Measurements from ENCODE around the gene PARN.

DNA sequence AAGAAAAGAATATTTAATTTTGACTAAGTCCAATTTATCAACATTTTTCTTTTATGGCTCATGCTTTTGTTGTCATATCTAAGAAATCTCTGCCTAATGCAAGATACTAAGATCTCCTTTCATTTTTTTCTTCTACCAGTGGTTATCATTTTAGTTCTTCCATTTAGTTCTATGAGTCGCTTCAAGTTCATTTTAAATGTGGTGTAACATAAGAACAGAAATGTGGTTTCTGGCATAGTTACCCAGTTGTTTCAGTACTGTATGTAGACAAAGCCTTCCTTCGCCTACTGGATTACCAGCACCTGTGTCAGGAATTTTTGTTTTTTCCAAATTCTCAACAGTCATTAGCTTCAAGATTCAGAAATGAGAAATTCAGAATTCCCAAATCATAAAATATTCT lies 175.7 kb downstream of the PARN start:
- TF ChIP-seq EZH2 (IDR thresholded peaks at IDR 0.05) (no peak), SIN3A (IDR thresholded peaks at IDR 0.05; ENCODE audit: low read depth) (no peak), CTCF (IDR thresholded peaks at IDR 0.05 in 2 of 3, conservative IDR thresholded peaks at IDR 0.05 in 1 of 3; ENCODE audit: borderline replicate concordance in 1 of 3, insufficient read depth in 1 of 3, low read depth in 2 of 3, low read length in 2 of 3) (no peak), TCF7L2 (IDR thresholded peaks at IDR 0.05; ENCODE audit: borderline replicate concordance, extremely low read depth, insufficient read depth, insufficient read length) (no peak)
- TF ChIP-seq, protein P1, sequence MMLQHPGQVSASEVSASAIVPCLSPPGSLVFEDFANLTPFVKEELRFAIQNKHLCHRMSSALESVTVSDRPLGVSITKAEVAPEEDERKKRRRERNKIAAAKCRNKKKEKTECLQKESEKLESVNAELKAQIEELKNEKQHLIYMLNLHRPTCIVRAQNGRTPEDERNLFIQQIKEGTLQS (IDR thresholded peaks at IDR 0.05), result no peak
- TF ChIP-seq, protein P2, sequence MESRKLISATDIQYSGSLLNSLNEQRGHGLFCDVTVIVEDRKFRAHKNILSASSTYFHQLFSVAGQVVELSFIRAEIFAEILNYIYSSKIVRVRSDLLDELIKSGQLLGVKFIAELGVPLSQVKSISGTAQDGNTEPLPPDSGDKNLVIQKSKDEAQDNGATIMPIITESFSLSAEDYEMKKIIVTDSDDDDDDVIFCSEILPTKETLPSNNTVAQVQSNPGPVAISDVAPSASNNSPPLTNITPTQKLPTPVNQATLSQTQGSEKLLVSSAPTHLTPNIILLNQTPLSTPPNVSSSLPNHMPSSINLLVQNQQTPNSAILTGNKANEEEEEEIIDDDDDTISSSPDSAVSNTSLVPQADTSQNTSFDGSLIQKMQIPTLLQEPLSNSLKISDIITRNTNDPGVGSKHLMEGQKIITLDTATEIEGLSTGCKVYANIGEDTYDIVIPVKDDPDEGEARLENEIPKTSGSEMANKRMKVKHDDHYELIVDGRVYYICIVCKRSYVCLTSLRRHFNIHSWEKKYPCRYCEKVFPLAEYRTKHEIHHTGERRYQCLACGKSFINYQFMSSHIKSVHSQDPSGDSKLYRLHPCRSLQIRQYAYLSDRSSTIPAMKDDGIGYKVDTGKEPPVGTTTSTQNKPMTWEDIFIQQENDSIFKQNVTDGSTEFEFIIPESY (IDR thresholded peaks at IDR 0.05; ENCODE audit: extremely low read depth, insufficient replicate concordance, low read length), result no peak
